IMR-90 (cell line): ENCODE results near the gene SARNP. TPM values are rescaled to one million over a fixed set of nuclear protein-coding genes. Genes with fewer than 3 reads are reported as not detected.

Source experiments
- ATAC-seq: fragments of 200-7000 bp; cut with Tn5 transposase; 2 replicates; pipeline ENCODE4 v1.9.1; 2020; ENCODE audit warnings: low read depth, mild to moderate bottlenecking, moderate library complexity
- BruUV-seq: library from RNA; stranded (reverse); fragments of 400-500 nt; replicated peaks from 2 replicates; lab custom pipeline; 2021; lab: Mats Ljungman, UMichigan
- CTCF ChIA-PET: fragments of 300-600 bp; formaldehyde crosslinking; extraction: SDS; loops from one replicate; lab custom pipeline; 2021; ENCODE audit warnings: antibody characterized with exemption; lab: Yijun Ruan, JAX
- POLR2A ChIA-PET: fragments of 300-600 bp; sonication (Branson Sonifier 250); formaldehyde crosslinking; loops from one replicate; lab custom pipeline; 2022; ENCODE audit warnings: antibody characterized with exemption; ENCODE audit not compliant: unreplicated experiment; lab: Charles Lee
- DNase-seq: peaks from one replicate; pipeline ENCODE4 v3.0.0; 2013
- H2AFZ ChIP-seq: replicated peaks from 2 replicates; pipeline ENCODE3; 2013; ENCODE audit warnings: low read length, mild to moderate bottlenecking; ENCODE audit not compliant: poor library complexity
- H2AK5ac ChIP-seq: 2 replicates; pipeline ENCODE4 v1.6.1; 2013; ENCODE audit warnings: low read depth, low read length, inconsistent platforms
- H2AK9ac ChIP-seq: replicated peaks from 2 replicates; pipeline ENCODE3; 2013; ENCODE audit warnings: mild to moderate bottlenecking, low read depth, low read length, moderate library complexity; ENCODE audit not compliant: poor library complexity
- H2BK120ac ChIP-seq: 2 replicates; pipeline ENCODE4 v1.6.1; 2013; ENCODE audit warnings: low read depth, low read length, inconsistent platforms
- H2BK15ac ChIP-seq: 3 replicates; pipeline ENCODE4 v1.6.1; 2013; ENCODE audit warnings: low read depth, low read length, inconsistent platforms
- H2BK20ac ChIP-seq: 2 replicates; pipeline ENCODE4 v1.6.1; 2013; ENCODE audit warnings: low read depth, mild to moderate bottlenecking, inconsistent platforms, low read length, moderate library complexity
- H2BK5ac ChIP-seq: 2 replicates; pipeline ENCODE4 v1.6.1; 2013; ENCODE audit warnings: mild to moderate bottlenecking, low read depth, low read length, inconsistent platforms; ENCODE audit not compliant: poor library complexity, severe bottlenecking
- H3K14ac ChIP-seq: replicated peaks from 2 replicates; pipeline ENCODE4 v1.6.1; 2013; ENCODE audit warnings: low read depth, low read length, inconsistent platforms
- H3K18ac ChIP-seq: 2 replicates; pipeline ENCODE4 v1.6.1; 2013; ENCODE audit warnings: low read depth, low read length, control low read depth
- H3K23ac ChIP-seq: 2 replicates; pipeline ENCODE4 v1.6.1; 2013; ENCODE audit warnings: low read depth, low read length, inconsistent platforms
- H3K27ac ChIP-seq: 2 replicates; pipeline ENCODE4 v1.5.1; 2013; ENCODE audit warnings: mild to moderate bottlenecking, control low read depth, low read length; ENCODE audit not compliant: insufficient read depth
- H3K27me3 ChIP-seq: 2 replicates; pipeline ENCODE4 v1.6.1; 2013; ENCODE audit warnings: low read length; ENCODE audit not compliant: control insufficient read depth, insufficient read depth
- H3K36me3 ChIP-seq: 2 replicates; pipeline ENCODE4 v1.6.1; 2013; ENCODE audit warnings: low read length, mixed read lengths; ENCODE audit not compliant: control insufficient read depth, insufficient read depth
- H3K4ac ChIP-seq: 2 replicates; pipeline ENCODE4 v1.6.1; 2013; ENCODE audit warnings: low read depth, low read length, inconsistent platforms
- H3K4me1 ChIP-seq: 2 replicates; pipeline ENCODE4 v1.6.1; 2013; ENCODE audit warnings: low read length, mixed read lengths; ENCODE audit not compliant: control insufficient read depth, insufficient read depth
- H3K4me2 ChIP-seq: 2 replicates; pipeline ENCODE4 v1.6.1; 2013; ENCODE audit warnings: low read depth, mild to moderate bottlenecking, control low read depth, low read length, moderate library complexity
- H3K4me3 ChIP-seq: 2 replicates; pipeline ENCODE4 v1.5.1; 2013; ENCODE audit warnings: low read depth, mild to moderate bottlenecking, control low read depth, low read length, moderate library complexity; ENCODE audit not compliant: insufficient read depth
- H3K56ac ChIP-seq: 2 replicates; pipeline ENCODE4 v1.6.1; 2013; ENCODE audit warnings: low read length, inconsistent platforms; ENCODE audit not compliant: insufficient read depth; ENCODE audit errors: extremely low read depth
- H3K79me1 ChIP-seq, 2 experiments: 2 replicates each; pipeline ENCODE4 v1.6.1; 2013; ENCODE audit warnings: low read length in 2 of 2, inconsistent platforms in 1 of 2, low read depth in 1 of 2
- H3K9ac ChIP-seq: 2 replicates; pipeline ENCODE4 v1.6.1; 2013; ENCODE audit warnings: low read depth, low read length, control low read depth
- H3K9me1 ChIP-seq: 2 replicates; pipeline ENCODE4 v1.6.1; 2013; ENCODE audit warnings: low read length, inconsistent platforms; ENCODE audit not compliant: insufficient read depth
- H3K9me3 ChIP-seq: 2 replicates; pipeline ENCODE4 v1.6.1; 2013; ENCODE audit warnings: low read length; ENCODE audit not compliant: control insufficient read depth, insufficient read depth
- H4K20me1 ChIP-seq: 2 replicates; pipeline ENCODE4 v1.6.1; 2013; ENCODE audit warnings: low read length, inconsistent platforms; ENCODE audit not compliant: insufficient read depth
- H4K5ac ChIP-seq: 2 replicates; pipeline ENCODE4 v1.6.1; 2013; ENCODE audit warnings: mild to moderate bottlenecking, low read depth, low read length, control low read depth
- H4K8ac ChIP-seq, 2 experiments: 2 replicates each; pipeline ENCODE4 v1.6.1; 2013; ENCODE audit warnings: low read depth in 2 of 2, low read length in 2 of 2, control low read depth in 1 of 2, inconsistent platforms in 1 of 2
- H4K91ac ChIP-seq: 2 replicates; pipeline ENCODE4 v1.6.1; 2013; ENCODE audit warnings: low read depth, low read length, inconsistent platforms; ENCODE audit not compliant: insufficient read depth
- BHLHE40 ChIP-seq: fragments of 150-350 bp; IDR thresholded peaks from 2 replicates; pipeline ENCODE4 v1.6.1; 2016; ENCODE audit warnings: mild to moderate bottlenecking, low read depth, low read length
- CEBPB ChIP-seq: IDR thresholded peaks from 2 replicates; pipeline ENCODE4 v1.6.1; 2012; ENCODE audit warnings: low read depth, low read length, improper control_type of control experiment
- CHD1 ChIP-seq: IDR thresholded peaks from 2 replicates; pipeline ENCODE4 v1.6.1; 2012; ENCODE audit warnings: low read depth, low read length, improper control_type of control experiment
- CTCF ChIP-seq: conservative IDR thresholded peaks from 2 replicates; pipeline ENCODE4 v1.5.1; 2012; ENCODE audit warnings: mild to moderate bottlenecking, low read depth, low read length, improper control_type of control experiment
- MAFK ChIP-seq: IDR thresholded peaks from 2 replicates; pipeline ENCODE4 v1.6.1; 2012; ENCODE audit warnings: low read depth, low read length, improper control_type of control experiment
- MXI1 ChIP-seq: IDR thresholded peaks from 2 replicates; pipeline ENCODE4 v1.6.1; 2012; ENCODE audit warnings: low read depth, mild to moderate bottlenecking, low read length, moderate library complexity, borderline replicate concordance
- NFE2L2 ChIP-seq: fragments of 150-350 bp; IDR thresholded peaks from 2 replicates; pipeline ENCODE4 v1.6.1; 2016; ENCODE audit warnings: low read depth, mild to moderate bottlenecking, low read length
- RCOR1 ChIP-seq: IDR thresholded peaks from 2 replicates; pipeline ENCODE4 v1.6.1; 2012; ENCODE audit warnings: mild to moderate bottlenecking, low read length, improper control_type of control experiment; ENCODE audit not compliant: insufficient replicate concordance
- WGBS, 2 experiments: methylation state at CpG; one replicate each; pipeline versions ENCODE4 v1.1.5 to v1.1.7; 2013; ENCODE audit warnings: missing lambda C conversion rate in 2 of 2; ENCODE audit not compliant: insufficient read length in 1 of 2; ENCODE audit errors: extremely low coverage in 2 of 2; 5-methylcytosine and 5-hydroxymethylcytosine counted together
- dilution Hi-C: fragments of 300-500 bp; cut with HindIII; formaldehyde crosslinking; loops from one replicate; pipeline ENCODE4 v1.14.3; 2018; ENCODE audit warnings: low sequenced_read_pairs; ENCODE audit not compliant: unreplicated experiment
- in situ Hi-C: fragments of 300-500 bp; cut with MboI; formaldehyde crosslinking; loops from 3 replicates; pipeline ENCODE4 v1.14.3; 2019; ENCODE audit warnings: low sequenced_read_pairs, inconsistent platforms, mixed read lengths
- intact Hi-C: fragments of 100-400 bp; cut with micrococcal nuclease; formaldehyde crosslinking; loops from 2 replicates; pipeline ENCODE4 v1.10.0; 2022
- polyA plus RNA-seq, 3 experiments: library from polyadenylated mRNA; depleted of rRNA; stranded (reverse); fragments of >200 nt; gene quantifications; 2 replicates each; pipeline ENCODE4 v1.2.3, GENCODE V29; 2012; ENCODE audit warnings: low replicate concordance in 1 of 3
- total RNA-seq: library from RNA; depleted of rRNA; stranded (reverse); fragments of >200 nt; gene quantifications from 2 replicates; pipeline ENCODE4 v1.2.3, GENCODE V29; 2012

Gene SARNP
- total and polyA plus RNA-seq, 2 of the 4 experiments (the other 2 are of a cell fraction) = 46.8 to 103 TPM

GRCh38 chr12:55757701-55758100 lies 59.8 kb downstream of the SARNP start:
- Histone ChIP-seq H2BK15ac (no peak overlapping the region), H3K9me1 (no peaks in the 10 kb centered on the region), H4K91ac (no peak overlapping the region), H3K18ac (no peak overlapping the region), H3K9ac (no peak overlapping the region), H3K4me1 (no peaks in the 10 kb centered on the region), H4K5ac (no peak overlapping the region), H3K4me3 (no peak overlapping the region), H3K56ac (no peak overlapping the region), H3K4ac (no peak overlapping the region), H2BK120ac (no peak overlapping the region), H2AK5ac (no peak overlapping the region), H4K20me1 (no peaks in the 10 kb centered on the region), H3K14ac (no peak overlapping the region), H4K8ac (no peak overlapping the region), H3K27ac (no peak overlapping the region), H2AFZ (no peak overlapping the region), H3K36me3 (peaks cover 39% of the 10 kb centered on the region), H3K27me3 (no peaks in the 10 kb centered on the region), H3K9me3 (no peaks in the 10 kb centered on the region), H3K23ac (no peak overlapping the region), H2AK9ac (no peak overlapping the region), H3K79me1 (peaks cover 12 to 40% of the 10 kb centered on the region in 2 experiments), H2BK5ac (no peak overlapping the region), H2BK20ac (no peak overlapping the region), H3K4me2 (no peak overlapping the region)
- in situ Hi-C loops (no loop called here), intact Hi-C loops (no loop called here), dilution Hi-C loops (no loop called here)
- TF ChIP-seq NFE2L2 (no peak), RCOR1 (no peak), MAFK (no peak), MXI1 (no peak), BHLHE40 (no peak), CHD1 (no peak), CTCF (no peak), CEBPB (no peak)
- ChIA-PET CTCF (no interaction called here), POLR2A (interaction anchor here (0.5 kb wide), 1 partner anchor 286 kb away, joined by 3 read pairs; no protein-coding TSS in a partner anchor)
- 100% methylated on average over 1 of the region's 2 CpGs; no CpG with 5 or more reads in 1 of the 2 experiments for WGBS, 2 experiments
- no peak for DNase-seq
- no peak for ATAC-seq
- BruUV-seq = no TSS peak
